HG02938 (cell line): ENCODE results near the gene CUX1.
"Not testable (repeated sequence)": the region's sequence is repeated elsewhere in the genome, so short reads cannot be mapped to it uniquely, and the experiment has no call there.

Experiments
- ATAC-seq: cut with Tn5 transposase; IDR thresholded peaks from one replicate; pipeline ENCODE4 v1.9.1; 2021; ENCODE audit warnings: mild to moderate bottlenecking, moderate library complexity; ENCODE audit not compliant: unreplicated experiment

Gene CUX1

GRCh38 chr7:102216573-102217314 lies 399.3 kb downstream of the CUX1 start:
- ATAC-seq: no peak

- no peak for ATAC-seq
Measured at GRCh38 chr7:102220229-102220850, 402.9 kb downstream of the CUX1 start.

GRCh38 chr7:102220960-102221800 lies 403.8 kb downstream of the CUX1 start:
- ATAC-seq: no peak

- no peak for ATAC-seq
Measured at GRCh38 chr7:102221961-102222360, 404.5 kb downstream of the CUX1 start.

- no peak for ATAC-seq
Measured at GRCh38 chr7:102222445-102222844, 405.0 kb downstream of the CUX1 start.

- ATAC-seq: no peak
Measured at GRCh38 chr7:102223184-102223583, 405.8 kb downstream of the CUX1 start.

GRCh38 chr7:102225025-102225424 lies 407.6 kb downstream of the CUX1 start:
- ATAC-seq: no peak

- ATAC-seq: no peak
Measured at GRCh38 chr7:102227371-102227770, 409.9 kb downstream of the CUX1 start.

GRCh38 chr7:102228935-102229334 lies 411.5 kb downstream of the CUX1 start:
- ATAC-seq: no peak

GRCh38 chr7:102230162-102230561 lies 412.7 kb downstream of the CUX1 start:
- ATAC-seq: not testable (repeated sequence)

- ATAC-seq: no peak
Measured at GRCh38 chr7:102230593-102230992, 413.2 kb downstream of the CUX1 start.

- ATAC-seq: no peak
Measured at GRCh38 chr7:102232611-102233286, 415.3 kb downstream of the CUX1 start.

GRCh38 chr7:102234131-102234530 lies 416.7 kb downstream of the CUX1 start:
- ATAC-seq: no peak

- no peak for ATAC-seq
Measured at GRCh38 chr7:102234801-102235550, 417.6 kb downstream of the CUX1 start.

GRCh38 chr7:102236102-102236501 lies 418.7 kb downstream of the CUX1 start:
- ATAC-seq: no peak

- no peak for ATAC-seq
Measured at GRCh38 chr7:102236592-102237287, 419.3 kb downstream of the CUX1 start.

- no peak for ATAC-seq
Measured at GRCh38 chr7:102239206-102239820, 421.9 kb downstream of the CUX1 start.

GRCh38 chr7:102241431-102241830 lies 424.0 kb downstream of the CUX1 start:
- no peak for ATAC-seq

GRCh38 chr7:102244601-102245000 lies 427.2 kb downstream of the CUX1 start:
- ATAC-seq: no peak
